Activated T-cell treated with anti-CD3 and anti-CD28 coated beads for 1 hour (primary cell): ENCODE results near the gene OR2T3.
"Not testable (repeated sequence)": the region's sequence is repeated elsewhere in the genome, so short reads cannot be mapped to it uniquely, and the experiment has no call there.

Source experiments
- DNase-seq: peaks from one replicate; pipeline ENCODE4 v3.0.0-alpha.2; 2020; ENCODE audit warnings: low read depth

OR2T3 gene

DNA sequence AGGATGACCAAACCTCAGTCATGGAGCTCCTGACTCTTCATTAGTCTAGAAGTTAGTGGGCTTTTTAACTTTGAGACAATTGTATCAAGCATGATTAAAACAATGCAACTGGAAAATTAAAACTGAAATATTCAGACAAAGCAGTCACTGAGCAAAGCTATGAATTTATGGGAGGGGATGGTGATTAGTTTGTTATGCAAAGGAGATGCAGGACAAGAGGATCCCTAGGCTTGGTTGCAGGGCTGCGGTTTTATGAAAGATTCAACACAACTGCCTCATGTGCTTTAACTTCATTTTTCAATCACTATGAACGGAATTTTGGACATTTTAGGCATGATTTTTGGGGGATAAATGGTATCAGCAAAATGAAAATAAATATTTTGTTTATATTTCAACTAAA is 1.0 kb upstream of the OR2T3 start:
- DNase-seq: not testable (repeated sequence)

DNA sequence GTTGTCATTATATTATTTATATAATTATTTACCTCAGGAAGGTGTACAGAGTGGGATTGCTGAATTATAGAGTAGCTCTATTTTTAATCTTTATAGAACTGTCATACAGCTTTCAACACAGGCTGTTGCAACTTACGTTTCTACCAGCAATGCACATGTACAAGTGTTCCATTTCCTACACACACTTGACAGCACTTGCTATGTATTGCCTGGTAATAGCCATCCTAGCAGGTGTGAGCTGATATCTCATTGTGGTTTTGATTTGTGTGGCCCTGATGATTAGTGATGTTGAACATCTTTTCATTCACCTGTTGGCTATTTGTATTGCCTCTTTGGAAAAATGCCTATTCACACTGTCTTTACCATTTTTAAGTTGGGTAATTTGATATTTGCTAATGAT is 2.5 kb downstream of the OR2T3 start:
- not testable (repeated sequence) for DNase-seq

DNA sequence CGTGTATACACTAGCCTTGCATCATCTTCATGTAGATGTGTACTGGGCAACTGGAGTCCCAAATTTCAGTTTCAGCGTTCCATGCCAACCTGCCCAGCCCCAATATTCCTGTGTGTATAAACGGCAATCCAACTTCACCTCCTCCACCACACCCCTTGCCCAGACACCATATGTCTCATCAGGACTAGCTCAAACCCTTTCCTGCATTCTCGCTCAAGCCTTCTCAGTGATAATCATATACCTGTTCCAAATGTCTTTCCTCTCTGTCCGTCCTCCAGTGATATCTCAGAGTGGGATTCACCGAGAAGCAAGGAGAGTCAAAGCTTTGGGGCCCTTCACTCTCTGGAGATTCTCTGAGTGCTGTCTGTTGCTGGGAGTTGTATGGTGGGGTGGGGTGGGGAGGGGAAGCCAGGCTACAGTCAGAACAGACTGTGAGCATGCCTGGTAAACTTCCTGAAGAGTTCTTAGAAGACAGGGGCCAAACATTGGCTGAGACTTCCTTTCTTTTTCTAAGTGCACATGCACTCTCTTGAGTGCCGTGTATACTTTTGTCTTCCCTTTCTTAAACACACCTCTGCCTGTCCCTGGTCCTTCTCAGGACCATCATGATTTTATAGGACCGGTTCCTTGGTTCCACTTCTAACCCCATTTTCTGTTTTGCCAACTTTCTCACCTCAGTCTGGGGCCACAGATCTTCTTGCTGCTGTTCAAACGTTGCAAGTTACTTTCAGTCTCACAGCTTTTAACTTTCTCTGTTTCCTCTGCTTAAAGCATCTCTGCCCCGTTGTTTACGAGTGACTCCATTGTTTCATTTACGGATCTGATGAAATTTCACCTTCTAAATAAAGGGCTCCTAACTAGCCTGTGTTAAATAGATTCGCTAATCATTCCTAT is 8.8 kb downstream of the OR2T3 start:
- not testable (repeated sequence) for DNase-seq

DNA sequence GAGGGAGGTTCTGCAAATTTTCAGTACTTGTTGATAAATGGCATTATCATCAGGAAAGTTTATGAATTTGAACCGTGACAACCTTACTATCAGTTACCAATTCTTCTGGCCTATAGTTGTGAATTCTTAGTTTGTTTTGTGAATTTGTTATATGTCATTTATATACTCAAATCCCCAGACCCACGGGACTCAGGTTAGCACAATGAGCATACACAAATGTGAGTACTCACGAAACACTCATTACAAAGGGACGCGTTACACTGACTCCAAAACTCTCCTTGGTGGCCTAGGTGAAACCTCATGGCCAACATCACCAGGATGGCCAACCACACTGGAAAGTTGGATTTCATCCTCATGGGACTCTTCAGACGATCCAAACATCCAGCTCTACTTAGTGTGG is 15.1 kb downstream of the OR2T3 start, which contains the start of gene OR2T5:
TSS of gene OR2T5 (plus strand) at position 301 of the 400 bp plus-strand sequence. CDS start at position 301, 0 bp downstream.
- not testable (repeated sequence) for DNase-seq

DNA sequence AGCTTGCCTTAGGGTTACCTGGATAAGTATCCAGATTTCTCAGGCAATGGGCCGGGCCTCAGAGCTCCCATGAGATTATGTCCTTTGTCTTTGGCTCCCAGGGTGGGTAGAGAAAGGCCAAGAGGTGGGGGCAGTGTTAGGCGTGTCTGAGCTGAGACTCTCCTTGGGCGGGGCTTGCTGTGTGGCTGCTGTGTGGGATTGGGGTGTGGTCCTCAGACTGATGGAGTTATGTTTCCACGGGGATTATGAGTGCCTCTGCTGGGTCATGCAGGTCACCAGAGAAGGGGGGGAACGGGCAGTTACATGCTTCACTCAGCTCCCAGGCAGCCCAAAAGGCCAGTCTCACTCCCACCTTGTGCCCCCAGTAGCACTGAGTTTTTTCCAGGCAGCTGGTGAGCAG is 23.5 kb downstream of the OR2T3 start:
- not testable (repeated sequence) for DNase-seq

DNA sequence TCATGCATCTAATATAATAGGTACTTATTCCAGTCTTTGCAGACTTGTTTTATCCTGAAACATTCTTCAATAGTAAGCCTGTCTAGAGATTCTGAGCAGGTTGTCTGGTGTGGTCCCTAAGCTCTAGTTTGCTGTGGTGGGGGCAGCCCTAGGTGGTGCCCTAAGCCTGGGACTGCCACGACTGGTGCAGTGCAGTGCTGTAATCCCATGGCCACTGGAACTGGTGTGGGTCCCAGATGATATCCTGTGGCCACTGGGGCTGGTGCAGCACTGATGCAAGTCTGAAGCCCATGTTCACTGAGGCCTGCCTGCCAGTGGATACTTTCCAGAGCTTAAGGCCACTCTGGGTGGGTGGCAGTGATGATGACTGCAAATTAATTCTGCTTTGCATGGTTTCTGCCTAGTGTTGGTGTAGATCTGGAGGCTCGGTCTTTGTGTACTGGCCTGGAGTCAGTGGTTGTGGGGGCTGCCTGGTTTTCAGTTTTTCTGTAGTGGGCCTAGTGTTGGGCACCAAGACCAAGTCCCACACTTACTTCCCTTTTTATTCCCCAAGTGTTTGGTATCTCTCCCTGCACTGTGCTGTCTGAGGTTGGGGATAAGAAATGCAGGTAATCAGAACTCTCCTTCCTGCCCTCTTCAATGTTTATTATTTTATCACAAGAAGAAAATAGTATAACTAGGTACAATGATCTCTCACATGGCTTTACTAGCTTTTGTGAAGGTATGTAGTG is 27.3 kb downstream of the OR2T3 start:
- DNase-seq: not testable (repeated sequence)

DNA sequence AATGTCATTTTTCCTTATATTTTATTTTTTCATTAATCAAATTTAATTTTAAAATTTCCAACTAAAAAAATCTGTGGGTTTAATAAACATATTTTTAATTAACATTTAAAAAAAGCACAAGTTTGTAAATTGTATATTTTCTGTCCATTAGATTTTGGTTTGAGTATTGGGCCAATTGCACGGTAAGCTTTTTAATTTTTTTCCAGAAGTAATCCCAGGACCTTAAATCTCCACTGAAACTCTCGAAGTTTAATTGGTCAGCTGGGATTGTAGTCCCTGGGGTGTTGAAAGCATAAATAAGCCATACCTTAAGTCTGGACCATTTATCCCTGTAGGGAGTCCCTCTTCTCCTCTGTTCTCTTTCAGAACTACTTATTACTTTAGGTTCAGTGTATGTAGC is 34.6 kb downstream of the OR2T3 start, which contains the start of gene OR2G6:
TSS of gene OR2G6 (plus strand) at position 301 of the 400 bp plus-strand sequence. CDS start 13,574 bp downstream, outside the sequence.
- not testable (repeated sequence) for DNase-seq

DNA sequence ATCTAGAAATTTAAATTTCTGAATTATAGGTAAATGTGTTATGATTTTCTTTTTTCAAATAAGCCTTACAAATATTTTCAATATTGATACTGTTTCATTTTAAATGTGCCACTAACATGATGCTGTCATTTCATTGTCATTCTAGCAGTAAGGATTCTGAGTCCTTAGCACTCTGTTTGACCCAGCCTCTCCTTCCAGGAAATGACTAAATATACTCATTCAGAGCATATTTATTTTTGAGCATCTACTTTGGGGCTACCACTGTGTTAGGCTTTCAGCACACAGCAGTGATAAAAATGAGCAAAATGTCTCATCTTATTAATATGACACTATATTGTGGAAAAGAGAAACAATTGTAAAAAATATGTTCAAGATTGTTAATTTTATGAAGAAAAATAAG is 37.1 kb downstream of the OR2T3 start:
- DNase-seq: not testable (repeated sequence)

DNA sequence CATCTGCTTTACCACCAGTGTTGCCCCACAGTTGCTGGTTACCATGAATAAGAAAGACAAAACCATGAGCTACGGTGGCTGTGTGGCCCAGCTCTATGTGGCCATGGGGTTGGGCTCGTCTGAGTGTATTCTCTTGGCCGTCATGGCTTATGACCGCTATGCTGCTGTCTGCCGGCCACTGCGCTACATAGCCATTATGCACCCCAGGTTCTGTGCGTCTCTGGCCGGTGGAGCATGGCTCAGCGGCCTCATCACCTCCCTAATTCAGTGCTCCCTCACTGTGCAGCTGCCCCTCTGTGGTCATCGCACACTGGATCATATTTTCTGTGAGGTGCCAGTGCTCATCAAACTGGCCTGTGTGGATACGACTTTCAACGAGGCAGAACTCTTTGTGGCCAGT is 48.7 kb downstream of the OR2T3 start:
- no peak for DNase-seq
